B cell (primary cell): Measurements from ENCODE around the gene FAM120A. TPM values are rescaled to one million over a fixed set of nuclear protein-coding genes. Genes with fewer than 3 reads are reported as not detected.

Experiments used
- ATAC-seq: fragments of 200-7000 bp; cut with Tn5 transposase; one replicate; pipeline ENCODE4 v1.10.0; 2021; ENCODE audit warnings: low read depth, mild to moderate bottlenecking, moderate number of reproducible peaks, moderate library complexity
- CTCF ChIA-PET: fragments of 350-600 bp; sonication (Branson Sonifier 250); formaldehyde crosslinking; loops from one replicate; lab custom pipeline; 2021; ENCODE audit warnings: antibody characterized with exemption, inconsistent platforms; lab: Charles Lee
- POLR2A ChIA-PET: fragments of 350-600 bp; sonication (Branson Sonifier 250); formaldehyde crosslinking; loops from one replicate; lab custom pipeline; 2021; ENCODE audit warnings: antibody characterized with exemption; lab: Charles Lee
- DNase-seq: peaks from one replicate; pipeline ENCODE4 v3.0.0; 2013
- H2AFZ ChIP-seq: 2 replicates; pipeline ENCODE4 v1.6.1; 2012; ENCODE audit warnings: mild to moderate bottlenecking, low read depth, low read length; ENCODE audit not compliant: insufficient read depth, poor library complexity, severe bottlenecking
- H3K27ac ChIP-seq, 2 donors: 1 replicate in 1 of 2; 2 replicates in 1 of 2; pipeline ENCODE4 v1.5.1; 2012 to 2013; ENCODE audit warnings: low read length in 2 of 2, mild to moderate bottlenecking in 2 of 2, moderate library complexity in 1 of 2
- H3K27me3 ChIP-seq, 4 experiments: fragments of 200-600 bp in 1 of 4; sonication (generic) in 1 of 4; replicated peaks in 1 of 4; 1 replicate in 2 of 4; 2 replicates in 2 of 4; pipeline versions ENCODE4 v1.6.1 to v1.7.0; 2013 to 2016; ENCODE audit warnings: low read length in 3 of 4, mild to moderate bottlenecking in 2 of 4, mixed read lengths in 1 of 4, moderate library complexity in 1 of 4; ENCODE audit not compliant: insufficient read depth in 4 of 4, control insufficient read depth in 3 of 4; ENCODE audit errors: control extremely low read depth in 1 of 4
- H3K36me3 ChIP-seq, 2 experiments: replicated peaks in 1 of 2; 1 replicate in 1 of 2; 2 replicates in 1 of 2; pipeline versions ENCODE4 v1.6.1 to v1.7.1; 2013; ENCODE audit warnings: low read length in 1 of 2; ENCODE audit not compliant: insufficient read depth in 2 of 2, control insufficient read depth in 1 of 2; ENCODE audit errors: control extremely low read depth in 1 of 2, extremely low read depth in 1 of 2
- H3K4me1 ChIP-seq, 2 donors: fragments of 200-600 bp in 1 of 2; sonication (generic) in 1 of 2; 1 replicate in 1 of 2; 2 replicates in 1 of 2; pipeline versions ENCODE4 v1.5.1 to v1.6.1; 2013 to 2017; ENCODE audit warnings: low read length in 2 of 2; ENCODE audit not compliant: control insufficient read depth in 2 of 2, insufficient read depth in 2 of 2
- H3K4me2 ChIP-seq: replicated peaks from 2 replicates; pipeline ENCODE3; 2012; ENCODE audit warnings: mild to moderate bottlenecking, low read depth, low read length; ENCODE audit not compliant: poor library complexity, severe bottlenecking
- H3K4me3 ChIP-seq, 5 experiments: fragments of 200-600 bp in 1 of 5; sonication (generic) in 1 of 5; 1 replicate in 3 of 5; 2 replicates in 2 of 5; pipeline versions ENCODE4 v1.5.1 to v1.7.0; 2011 to 2016; ENCODE audit warnings: low read length in 4 of 5, mild to moderate bottlenecking in 4 of 5, low read depth in 2 of 5, control low read depth in 1 of 5, moderate library complexity in 1 of 5; ENCODE audit not compliant: insufficient read depth in 1 of 5; ENCODE audit errors: control extremely low read depth in 1 of 5, extremely low read depth in 1 of 5
- H3K79me2 ChIP-seq: fragments of 200-600 bp; sonication (generic); one replicate; pipeline ENCODE4 v1.6.0; 2016; ENCODE audit warnings: low read length; ENCODE audit not compliant: control insufficient read depth, insufficient read depth
- H3K9ac ChIP-seq: fragments of 200-600 bp; sonication (generic); 2 replicates; pipeline ENCODE4 v1.6.1; 2017; ENCODE audit warnings: mild to moderate bottlenecking, low read length, moderate library complexity
- H3K9me3 ChIP-seq, 3 donors: one replicate each; pipeline versions ENCODE4 v1.6.1 to v1.7.1; 2013; ENCODE audit warnings: low read length in 2 of 3; ENCODE audit not compliant: control insufficient read depth in 2 of 3, insufficient read depth in 1 of 3; ENCODE audit errors: control extremely low read depth in 1 of 3
- H4K20me1 ChIP-seq: 2 replicates; pipeline ENCODE4 v1.6.0; 2012; ENCODE audit warnings: mild to moderate bottlenecking, low read length; ENCODE audit not compliant: insufficient read depth, control insufficient read depth, poor library complexity, severe bottlenecking
- H3K27ac Mint-ChIP-seq: one replicate; pipeline ENCODE4 v1.8.0; 2021; ENCODE audit warnings: mixed read lengths
- H3K27me3 Mint-ChIP-seq: one replicate; pipeline ENCODE4 v1.8.0; 2021; ENCODE audit warnings: mixed read lengths
- H3K4me1 Mint-ChIP-seq: one replicate; pipeline ENCODE4 v1.8.0; 2021; ENCODE audit warnings: mixed read lengths
- H3K4me3 Mint-ChIP-seq: one replicate; pipeline ENCODE4 v1.8.0; 2021; ENCODE audit warnings: mixed read lengths
- H3K9me3 Mint-ChIP-seq: one replicate; pipeline ENCODE4 v1.8.0; 2022; ENCODE audit warnings: mixed read lengths; ENCODE audit not compliant: insufficient read depth
- CTCF ChIP-seq: fragments of 200-600 bp; IDR thresholded peaks from one replicate; pipeline ENCODE4 v1.8.0; 2022; ENCODE audit warnings: antibody characterized with exemption, mild to moderate bottlenecking
- EZH2 ChIP-seq: IDR thresholded peaks from 2 replicates; pipeline ENCODE4 v1.6.1; 2012; ENCODE audit warnings: borderline replicate concordance, low read depth, mild to moderate bottlenecking, moderate library complexity, low read length; ENCODE audit not compliant: insufficient read depth, poor library complexity, severe bottlenecking
- WGBS: methylation state at CpG from one replicate; pipeline ENCODE4 v1.1.5; 2013; ENCODE audit warnings: missing lambda C conversion rate; ENCODE audit not compliant: insufficient coverage; 5-methylcytosine and 5-hydroxymethylcytosine counted together
- intact Hi-C: fragments of 100-400 bp; cut with micrococcal nuclease; formaldehyde crosslinking; loops from one replicate; pipeline ENCODE4 v1.10.0; 2022
- polyA plus RNA-seq: library from polyadenylated mRNA; depleted of rRNA; stranded (reverse); fragments of >200 nt; gene quantifications from 2 replicates; pipeline ENCODE4 v1.2.3, GENCODE V29; 2012
- total RNA-seq, 2 donors: library from RNA; stranded (reverse); fragments of 120-200 nt in 1 of 2; gene quantifications; 1 replicate in 1 of 2; 2 replicates in 1 of 2; pipeline versions ENCODE4 v1.2.3 to v1.2.4, GENCODE V29; 2013 to 2022

The FAM120A gene
- total and polyA plus RNA-seq, 2 donors (not counting 1 experiment from before 2014, with no cell fraction given) = 48.4 to 105 TPM

DNA sequence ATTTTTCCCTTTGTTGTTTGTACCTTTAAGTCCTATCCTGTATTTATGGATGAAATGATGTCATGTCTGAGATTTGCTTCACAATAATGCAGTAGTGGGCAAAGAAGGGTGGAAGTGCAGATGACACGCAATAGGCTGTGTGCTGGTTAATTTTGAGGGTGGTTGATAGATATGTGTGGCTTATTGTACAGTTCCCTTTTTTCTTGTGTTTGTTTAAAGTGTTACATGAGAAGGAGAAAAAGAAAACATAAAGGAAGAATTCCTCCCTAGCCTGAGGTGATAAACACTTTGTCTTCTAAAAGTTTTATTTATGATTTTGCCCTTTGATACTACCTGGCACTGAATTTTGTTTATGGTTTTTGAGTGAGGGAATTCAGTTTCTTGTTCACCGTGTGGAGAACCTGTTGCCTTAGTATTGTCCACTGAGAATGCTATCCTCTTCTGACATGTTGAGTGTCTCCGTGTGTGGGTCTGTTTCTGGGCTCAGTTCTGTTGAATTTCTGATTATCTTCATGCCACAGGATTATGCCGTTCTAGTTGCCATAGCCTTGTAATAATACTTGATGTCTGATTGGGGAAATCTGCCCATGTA lies 54.2 kb downstream of the FAM120A start:
- peak; percentile 13 for DNase-seq
- H3K9me3 ChIP-seq = no peaks in the 10 kb centered on the region
- H3K27me3 ChIP-seq = no peaks in the 10 kb centered on the region
- no peak for ATAC-seq
- H3K4me2 ChIP-seq = peak overlapping the region; percentile 41
- Mint-ChIP-seq H3K4me3 (peak overlapping the region; percentile 51), H3K9me3 (no peaks in the 10 kb centered on the region), H3K27ac (peak overlapping the region; percentile 83), H3K27me3 (no peaks in the 10 kb centered on the region), H3K4me1 (peaks cover 64% of the 10 kb centered on the region)
- peaks cover 34 to 39% of the 10 kb centered on the region in 2 donors for H3K4me1 ChIP-seq
- WGBS = 78% methylated on average over 3 of the region's 4 CpGs
- H3K79me2 ChIP-seq = peaks cover 46% of the 10 kb centered on the region
- CTCF ChIA-PET = no interaction called here
- peak overlapping the region; percentile 6 for H3K9ac ChIP-seq
- POLR2A ChIA-PET = interaction anchor here (0.7 kb wide), 1 partner anchor 57 kb away, joined by 3 read pairs; no protein-coding TSS in a partner anchor
- peak overlapping the region in 1 of 5 experiments; percentile 27 for H3K4me3 ChIP-seq
- peak overlapping the region in 1 of 2 donors; percentile 53 for H3K27ac ChIP-seq
- intact Hi-C loops = loop anchor here (1.0 to 2.0 kb wide), 2 partner anchors 54 to 61 kb away; partner anchors contain the start of gene FAM120A
- H3K36me3 ChIP-seq = peaks cover 9 to 19% of the 10 kb centered on the region in 2 experiments
- no peak overlapping the region for H2AFZ ChIP-seq
- peaks cover 50% of the 10 kb centered on the region for H4K20me1 ChIP-seq
- TF ChIP-seq CTCF (no peak), EZH2 (no peak)

GRCh38 chr9:93507768-93508167 lies 56.3 kb downstream of the FAM120A start:
- CTCF ChIA-PET = interaction anchor here (1.3 kb wide), 1 partner anchor 59 kb away, joined by 5 read pairs; no protein-coding TSS in a partner anchor
- Histone ChIP-seq H3K36me3 (peaks cover 9 to 16% of the 10 kb centered on the region in 2 experiments), H4K20me1 (peaks cover 67% of the 10 kb centered on the region), H3K79me2 (peaks cover 58% of the 10 kb centered on the region), H3K4me3 (no peak overlapping the region), H3K27ac (no peak overlapping the region), H3K27me3 (no peaks in the 10 kb centered on the region), H3K4me2 (no peak overlapping the region), H3K9me3 (no peaks in the 10 kb centered on the region), H3K4me1 (peaks cover 35 to 37% of the 10 kb centered on the region in 2 donors), H2AFZ (no peak overlapping the region), H3K9ac (no peak overlapping the region)
- no peak for ATAC-seq
- intact Hi-C loops = no loop called here
- Mint-ChIP-seq H3K4me3 (no peak overlapping the region), H3K4me1 (peaks cover 65% of the 10 kb centered on the region), H3K9me3 (no peaks in the 10 kb centered on the region), H3K27me3 (no peaks in the 10 kb centered on the region), H3K27ac (peak overlapping the region; percentile 24)
- no CpG with 5 or more reads among the region's 2 CpGs for WGBS
- no peak for TF ChIP-seq CTCF
- no peak for TF ChIP-seq EZH2
- POLR2A ChIA-PET = no interaction called here
- no peak for DNase-seq
